Thyroid gland (tissue), 4 donors: Measurements from ENCODE around the gene L3MBTL4.

ENCODE experiments used
- POLR2A ChIP-seq, 2 donors: fragments of 450-650 bp; IDR thresholded peaks; one replicate each; pipeline ENCODE4 v1.6.1; 2017; ENCODE audit warnings: antibody characterized with exemption in 2 of 2, mild to moderate bottlenecking in 2 of 2, moderate library complexity in 1 of 2
- TF ChIP-seq, protein P1 (sequence below), 6 experiments: fragments of 200-600 bp in 3 of 6; fragments of 450-650 bp in 3 of 6; sonication (generic) in 3 of 6; IDR thresholded peaks; one replicate each; pipeline ENCODE4 v1.5.1; 2016 to 2019; ENCODE audit warnings: antibody characterized with exemption in 6 of 6, mild to moderate bottlenecking in 2 of 6, inconsistent platforms in 1 of 6, moderate library complexity in 1 of 6

DNA sequence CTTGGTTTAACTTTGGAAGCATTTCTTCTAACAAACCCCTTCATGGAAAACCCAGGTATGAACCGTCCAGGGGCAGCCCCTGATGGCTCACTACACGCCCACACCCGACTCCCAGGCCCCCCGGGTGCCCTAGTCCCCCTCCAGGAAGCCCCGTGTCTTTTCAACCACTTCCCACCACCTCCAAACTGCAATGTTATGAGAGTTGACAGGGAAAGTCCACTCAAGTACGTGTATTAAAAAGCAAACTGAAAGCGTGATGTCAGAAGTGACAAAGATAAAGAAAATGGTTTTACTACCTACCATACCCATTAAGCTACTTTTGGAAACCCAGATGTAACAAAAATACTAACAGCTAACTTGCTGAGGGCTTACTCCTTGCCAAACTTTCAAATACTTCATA is 51.5 kb downstream of the L3MBTL4 start:
- TF ChIP-seq, protein P1, sequence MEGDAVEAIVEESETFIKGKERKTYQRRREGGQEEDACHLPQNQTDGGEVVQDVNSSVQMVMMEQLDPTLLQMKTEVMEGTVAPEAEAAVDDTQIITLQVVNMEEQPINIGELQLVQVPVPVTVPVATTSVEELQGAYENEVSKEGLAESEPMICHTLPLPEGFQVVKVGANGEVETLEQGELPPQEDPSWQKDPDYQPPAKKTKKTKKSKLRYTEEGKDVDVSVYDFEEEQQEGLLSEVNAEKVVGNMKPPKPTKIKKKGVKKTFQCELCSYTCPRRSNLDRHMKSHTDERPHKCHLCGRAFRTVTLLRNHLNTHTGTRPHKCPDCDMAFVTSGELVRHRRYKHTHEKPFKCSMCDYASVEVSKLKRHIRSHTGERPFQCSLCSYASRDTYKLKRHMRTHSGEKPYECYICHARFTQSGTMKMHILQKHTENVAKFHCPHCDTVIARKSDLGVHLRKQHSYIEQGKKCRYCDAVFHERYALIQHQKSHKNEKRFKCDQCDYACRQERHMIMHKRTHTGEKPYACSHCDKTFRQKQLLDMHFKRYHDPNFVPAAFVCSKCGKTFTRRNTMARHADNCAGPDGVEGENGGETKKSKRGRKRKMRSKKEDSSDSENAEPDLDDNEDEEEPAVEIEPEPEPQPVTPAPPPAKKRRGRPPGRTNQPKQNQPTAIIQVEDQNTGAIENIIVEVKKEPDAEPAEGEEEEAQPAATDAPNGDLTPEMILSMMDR (IDR thresholded peaks at IDR 0.05), result no peak
- no peak for TF ChIP-seq POLR2A (IDR thresholded peaks at IDR 0.05)
